GM18498 (cell line): ENCODE measurements around the gene ATP5MG.
"Not testable (repeated sequence)": the region's sequence is repeated elsewhere in the genome, so short reads cannot be mapped to it uniquely, and the experiment has no call there.

Experiments used
- ATAC-seq: cut with Tn5 transposase; IDR thresholded peaks from one replicate; pipeline ENCODE4 v1.9.1; 2021; ENCODE audit warnings: mild to moderate bottlenecking, moderate library complexity; ENCODE audit not compliant: unreplicated experiment

The ATP5MG gene

GRCh38 chr11:118401151-118401879 is at the start of gene ATP5MG:
Gene ATP5MG (plus strand): TSS chr11:118401606. CDS start chr11:118401666, 60 bp downstream.
- peak; percentile 55 for ATAC-seq

- no peak for ATAC-seq
Measured at GRCh38 chr11:118353084-118353710, 48.2 kb upstream of the ATP5MG start.

GRCh38 chr11:118358071-118358470 is 43.3 kb upstream of the ATP5MG start:
- ATAC-seq: no peak

- peak; percentile 95 for ATAC-seq
Measured at GRCh38 chr11:118359295-118359958, 42.0 kb upstream of the ATP5MG start, which contains the start of gene UBE4A. Gene UBE4A (plus strand): TSS chr11:118359600. CDS start chr11:118365081, 5,481 bp downstream.

GRCh38 chr11:118364956-118365615 is 36.3 kb upstream of the ATP5MG start:
- ATAC-seq: no peak

- no peak for ATAC-seq
Measured at GRCh38 chr11:118366287-118366686, 35.1 kb upstream of the ATP5MG start.

- no peak for ATAC-seq
Measured at GRCh38 chr11:118370774-118371173, 30.6 kb upstream of the ATP5MG start.

- ATAC-seq: no peak
Measured at GRCh38 chr11:118373263-118373662, 28.1 kb upstream of the ATP5MG start.

- ATAC-seq: no peak
Measured at GRCh38 chr11:118373871-118374270, 27.5 kb upstream of the ATP5MG start.

GRCh38 chr11:118374729-118375128 is 26.7 kb upstream of the ATP5MG start:
- ATAC-seq: no peak

- no peak for ATAC-seq
Measured at GRCh38 chr11:118375978-118376377, 25.4 kb upstream of the ATP5MG start.

GRCh38 chr11:118379497-118379896 is 21.9 kb upstream of the ATP5MG start:
- no peak for ATAC-seq

GRCh38 chr11:118380571-118380970 is 20.8 kb upstream of the ATP5MG start:
- ATAC-seq: no peak

- ATAC-seq: no peak
Measured at GRCh38 chr11:118382954-118383353, 18.5 kb upstream of the ATP5MG start.

- no peak for ATAC-seq
Measured at GRCh38 chr11:118383657-118384056, 17.7 kb upstream of the ATP5MG start.

GRCh38 chr11:118396097-118396501 is 5.3 kb upstream of the ATP5MG start:
- no peak for ATAC-seq

- ATAC-seq: no peak
Measured at GRCh38 chr11:118397448-118397847, 4.0 kb upstream of the ATP5MG start.

- peak; percentile 56 for ATAC-seq
Measured at GRCh38 chr11:118398791-118399559, 2.4 kb upstream of the ATP5MG start.

- no peak for ATAC-seq
Measured at GRCh38 chr11:118401880-118402590, 629 bp downstream of the ATP5MG start.

GRCh38 chr11:118402594-118402993 is 1.2 kb downstream of the ATP5MG start:
- ATAC-seq: not testable (repeated sequence)
